Measurements from ENCODE around the gene MCC. TPM values are rescaled to one million over a fixed set of nuclear protein-coding genes. Genes with fewer than 3 reads are reported as not detected.

MCC gene
- total and polyA plus RNA-seq, 4 donors, result 9.0 to 47.3 (median 14.7) TPM

DNA sequence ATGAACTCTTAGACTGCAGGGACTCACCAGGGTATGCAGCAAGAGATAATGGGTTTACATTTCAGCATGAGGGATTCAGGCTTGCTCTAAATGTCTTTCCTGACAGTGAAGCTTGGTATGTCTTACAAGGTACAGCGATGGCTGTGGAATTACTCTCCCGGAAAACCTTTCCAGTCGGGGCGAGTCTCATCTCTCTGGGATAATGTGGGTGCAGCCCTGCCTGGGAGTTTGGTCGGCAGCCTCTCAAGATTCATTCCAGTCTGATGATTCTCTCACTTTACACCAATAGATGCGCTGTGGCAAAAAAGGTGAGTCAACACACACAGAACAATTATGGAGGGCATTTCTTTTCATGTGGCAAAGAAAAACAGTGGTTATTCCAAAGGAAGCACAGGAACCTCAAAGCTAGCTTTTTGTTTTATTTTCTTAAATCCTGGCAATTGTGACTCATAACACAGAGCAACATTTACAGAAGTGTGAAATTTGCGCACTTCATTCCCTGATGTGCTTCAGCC lies 321.3 kb downstream of the MCC start:
- Histone ChIP-seq H3K4me3 (ENCODE audit: low read depth in 1 of 3, low read length in 3 of 3) (no peak overlapping the region), H3K9me3 (ENCODE audit: control insufficient read depth in 4 of 4, low read length in 3 of 4) (no peaks in the 10 kb centered on the region), H3K27ac (ENCODE audit: low read depth in 1 of 2, low read length in 2 of 2) (no peak overlapping the region), H3K36me3 (ENCODE audit: control insufficient read depth in 4 of 4, insufficient read depth in 3 of 4, low read depth in 1 of 4, low read length in 3 of 4) (no peaks in the 10 kb centered on the region), H3K27me3 (ENCODE audit: control insufficient read depth in 4 of 4, insufficient read depth in 4 of 4, low read length in 3 of 4) (no peaks in the 10 kb centered on the region), H3K9ac (ENCODE audit: low read depth in 1 of 2, low read length in 2 of 2) (no peak overlapping the region), H3K4me1 (ENCODE audit: control insufficient read depth in 4 of 4, insufficient read depth in 4 of 4, low read length in 3 of 4) (peaks cover 4 to 31% (median 13%) of the 10 kb centered on the region in 4 donors)
- TF ChIP-seq, protein P1, sequence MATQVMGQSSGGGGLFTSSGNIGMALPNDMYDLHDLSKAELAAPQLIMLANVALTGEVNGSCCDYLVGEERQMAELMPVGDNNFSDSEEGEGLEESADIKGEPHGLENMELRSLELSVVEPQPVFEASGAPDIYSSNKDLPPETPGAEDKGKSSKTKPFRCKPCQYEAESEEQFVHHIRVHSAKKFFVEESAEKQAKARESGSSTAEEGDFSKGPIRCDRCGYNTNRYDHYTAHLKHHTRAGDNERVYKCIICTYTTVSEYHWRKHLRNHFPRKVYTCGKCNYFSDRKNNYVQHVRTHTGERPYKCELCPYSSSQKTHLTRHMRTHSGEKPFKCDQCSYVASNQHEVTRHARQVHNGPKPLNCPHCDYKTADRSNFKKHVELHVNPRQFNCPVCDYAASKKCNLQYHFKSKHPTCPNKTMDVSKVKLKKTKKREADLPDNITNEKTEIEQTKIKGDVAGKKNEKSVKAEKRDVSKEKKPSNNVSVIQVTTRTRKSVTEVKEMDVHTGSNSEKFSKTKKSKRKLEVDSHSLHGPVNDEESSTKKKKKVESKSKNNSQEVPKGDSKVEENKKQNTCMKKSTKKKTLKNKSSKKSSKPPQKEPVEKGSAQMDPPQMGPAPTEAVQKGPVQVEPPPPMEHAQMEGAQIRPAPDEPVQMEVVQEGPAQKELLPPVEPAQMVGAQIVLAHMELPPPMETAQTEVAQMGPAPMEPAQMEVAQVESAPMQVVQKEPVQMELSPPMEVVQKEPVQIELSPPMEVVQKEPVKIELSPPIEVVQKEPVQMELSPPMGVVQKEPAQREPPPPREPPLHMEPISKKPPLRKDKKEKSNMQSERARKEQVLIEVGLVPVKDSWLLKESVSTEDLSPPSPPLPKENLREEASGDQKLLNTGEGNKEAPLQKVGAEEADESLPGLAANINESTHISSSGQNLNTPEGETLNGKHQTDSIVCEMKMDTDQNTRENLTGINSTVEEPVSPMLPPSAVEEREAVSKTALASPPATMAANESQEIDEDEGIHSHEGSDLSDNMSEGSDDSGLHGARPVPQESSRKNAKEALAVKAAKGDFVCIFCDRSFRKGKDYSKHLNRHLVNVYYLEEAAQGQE (IDR thresholded peaks at IDR 0.05), result no peak
- TF ChIP-seq RXRA (IDR thresholded peaks at IDR 0.05) (no peak), JUND (IDR thresholded peaks at IDR 0.05) (no peak), FOXA2 (IDR thresholded peaks at IDR 0.05) (no peak), EGR1 (IDR thresholded peaks at IDR 0.05; ENCODE audit: low read depth in 2 of 2) (no peak), YY1 (IDR thresholded peaks at IDR 0.05) (no peak), GABPA (IDR thresholded peaks at IDR 0.05 in 1 of 2, conservative IDR thresholded peaks at IDR 0.05 in 1 of 2) (no peak), RAD21 (IDR thresholded peaks at IDR 0.05) (no peak), SP1 (IDR thresholded peaks at IDR 0.05) (no peak), NR2F2 (IDR thresholded peaks at IDR 0.05) (no peak), HNF4G (IDR thresholded peaks at IDR 0.05) (no peak), TAF1 (conservative IDR thresholded peaks at IDR 0.05) (no peak), HNF4A (conservative IDR thresholded peaks at IDR 0.05) (no peak), FOXA1 (IDR thresholded peaks at IDR 0.05) (no peak)
- TF ChIP-seq, protein P2, sequence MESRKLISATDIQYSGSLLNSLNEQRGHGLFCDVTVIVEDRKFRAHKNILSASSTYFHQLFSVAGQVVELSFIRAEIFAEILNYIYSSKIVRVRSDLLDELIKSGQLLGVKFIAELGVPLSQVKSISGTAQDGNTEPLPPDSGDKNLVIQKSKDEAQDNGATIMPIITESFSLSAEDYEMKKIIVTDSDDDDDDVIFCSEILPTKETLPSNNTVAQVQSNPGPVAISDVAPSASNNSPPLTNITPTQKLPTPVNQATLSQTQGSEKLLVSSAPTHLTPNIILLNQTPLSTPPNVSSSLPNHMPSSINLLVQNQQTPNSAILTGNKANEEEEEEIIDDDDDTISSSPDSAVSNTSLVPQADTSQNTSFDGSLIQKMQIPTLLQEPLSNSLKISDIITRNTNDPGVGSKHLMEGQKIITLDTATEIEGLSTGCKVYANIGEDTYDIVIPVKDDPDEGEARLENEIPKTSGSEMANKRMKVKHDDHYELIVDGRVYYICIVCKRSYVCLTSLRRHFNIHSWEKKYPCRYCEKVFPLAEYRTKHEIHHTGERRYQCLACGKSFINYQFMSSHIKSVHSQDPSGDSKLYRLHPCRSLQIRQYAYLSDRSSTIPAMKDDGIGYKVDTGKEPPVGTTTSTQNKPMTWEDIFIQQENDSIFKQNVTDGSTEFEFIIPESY (IDR thresholded peaks at IDR 0.05), result no peak
- TF ChIP-seq, protein P3, sequence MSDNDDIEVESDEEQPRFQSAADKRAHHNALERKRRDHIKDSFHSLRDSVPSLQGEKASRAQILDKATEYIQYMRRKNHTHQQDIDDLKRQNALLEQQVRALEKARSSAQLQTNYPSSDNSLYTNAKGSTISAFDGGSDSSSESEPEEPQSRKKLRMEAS (IDR thresholded peaks at IDR 0.05), result no peak
- TF ChIP-seq, protein P4, sequence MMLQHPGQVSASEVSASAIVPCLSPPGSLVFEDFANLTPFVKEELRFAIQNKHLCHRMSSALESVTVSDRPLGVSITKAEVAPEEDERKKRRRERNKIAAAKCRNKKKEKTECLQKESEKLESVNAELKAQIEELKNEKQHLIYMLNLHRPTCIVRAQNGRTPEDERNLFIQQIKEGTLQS (IDR thresholded peaks at IDR 0.05), result no peak
- TF ChIP-seq, protein P5, sequence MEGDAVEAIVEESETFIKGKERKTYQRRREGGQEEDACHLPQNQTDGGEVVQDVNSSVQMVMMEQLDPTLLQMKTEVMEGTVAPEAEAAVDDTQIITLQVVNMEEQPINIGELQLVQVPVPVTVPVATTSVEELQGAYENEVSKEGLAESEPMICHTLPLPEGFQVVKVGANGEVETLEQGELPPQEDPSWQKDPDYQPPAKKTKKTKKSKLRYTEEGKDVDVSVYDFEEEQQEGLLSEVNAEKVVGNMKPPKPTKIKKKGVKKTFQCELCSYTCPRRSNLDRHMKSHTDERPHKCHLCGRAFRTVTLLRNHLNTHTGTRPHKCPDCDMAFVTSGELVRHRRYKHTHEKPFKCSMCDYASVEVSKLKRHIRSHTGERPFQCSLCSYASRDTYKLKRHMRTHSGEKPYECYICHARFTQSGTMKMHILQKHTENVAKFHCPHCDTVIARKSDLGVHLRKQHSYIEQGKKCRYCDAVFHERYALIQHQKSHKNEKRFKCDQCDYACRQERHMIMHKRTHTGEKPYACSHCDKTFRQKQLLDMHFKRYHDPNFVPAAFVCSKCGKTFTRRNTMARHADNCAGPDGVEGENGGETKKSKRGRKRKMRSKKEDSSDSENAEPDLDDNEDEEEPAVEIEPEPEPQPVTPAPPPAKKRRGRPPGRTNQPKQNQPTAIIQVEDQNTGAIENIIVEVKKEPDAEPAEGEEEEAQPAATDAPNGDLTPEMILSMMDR (IDR thresholded peaks at IDR 0.05; ENCODE audit: low read depth, low read length, missing input control), result no peak
- WGBS, result 96% methylated on average over 7 of the region's 7 CpGs
- DNase-seq (ENCODE audit: low spot score), result no peak

Measured in liver (tissue), 9 donors.